Measurements from ENCODE around the gene PPP6R3.
"Not testable (repeated sequence)": the region's sequence is repeated elsewhere in the genome, so short reads cannot be mapped to it uniquely, and the experiment has no call there.

DNA sequence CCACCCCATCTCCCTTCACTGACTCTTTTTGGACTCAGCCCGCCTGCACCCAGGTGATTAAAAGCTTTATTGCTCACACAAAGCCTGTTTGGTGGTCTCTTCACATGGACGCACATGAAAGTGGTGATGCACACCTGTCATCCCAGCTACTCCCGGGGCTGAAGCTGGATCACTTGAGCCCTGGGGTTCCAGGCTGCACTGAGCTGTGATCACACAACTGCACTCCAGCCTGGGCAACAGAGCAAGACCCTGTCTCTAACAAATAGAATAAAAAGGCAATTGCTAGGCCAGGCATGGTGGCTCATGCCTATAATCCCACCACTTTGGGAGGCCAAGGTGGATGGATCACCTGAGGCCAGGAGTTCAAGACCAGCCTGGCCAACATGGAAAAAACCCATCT, 178.8 kb downstream of the PPP6R3 start:
- TF ChIP-seq, protein P1, sequence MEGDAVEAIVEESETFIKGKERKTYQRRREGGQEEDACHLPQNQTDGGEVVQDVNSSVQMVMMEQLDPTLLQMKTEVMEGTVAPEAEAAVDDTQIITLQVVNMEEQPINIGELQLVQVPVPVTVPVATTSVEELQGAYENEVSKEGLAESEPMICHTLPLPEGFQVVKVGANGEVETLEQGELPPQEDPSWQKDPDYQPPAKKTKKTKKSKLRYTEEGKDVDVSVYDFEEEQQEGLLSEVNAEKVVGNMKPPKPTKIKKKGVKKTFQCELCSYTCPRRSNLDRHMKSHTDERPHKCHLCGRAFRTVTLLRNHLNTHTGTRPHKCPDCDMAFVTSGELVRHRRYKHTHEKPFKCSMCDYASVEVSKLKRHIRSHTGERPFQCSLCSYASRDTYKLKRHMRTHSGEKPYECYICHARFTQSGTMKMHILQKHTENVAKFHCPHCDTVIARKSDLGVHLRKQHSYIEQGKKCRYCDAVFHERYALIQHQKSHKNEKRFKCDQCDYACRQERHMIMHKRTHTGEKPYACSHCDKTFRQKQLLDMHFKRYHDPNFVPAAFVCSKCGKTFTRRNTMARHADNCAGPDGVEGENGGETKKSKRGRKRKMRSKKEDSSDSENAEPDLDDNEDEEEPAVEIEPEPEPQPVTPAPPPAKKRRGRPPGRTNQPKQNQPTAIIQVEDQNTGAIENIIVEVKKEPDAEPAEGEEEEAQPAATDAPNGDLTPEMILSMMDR (IDR thresholded peaks at IDR 0.05) = not testable (repeated sequence)
- not testable (repeated sequence) for TF ChIP-seq POLR2AphosphoS5 (IDR thresholded peaks at IDR 0.05; ENCODE audit: low read depth, low read length); SIN3A (IDR thresholded peaks at IDR 0.05; ENCODE audit: borderline replicate concordance, insufficient read depth, low read depth, low read length)
- TF ChIP-seq, protein P2, sequence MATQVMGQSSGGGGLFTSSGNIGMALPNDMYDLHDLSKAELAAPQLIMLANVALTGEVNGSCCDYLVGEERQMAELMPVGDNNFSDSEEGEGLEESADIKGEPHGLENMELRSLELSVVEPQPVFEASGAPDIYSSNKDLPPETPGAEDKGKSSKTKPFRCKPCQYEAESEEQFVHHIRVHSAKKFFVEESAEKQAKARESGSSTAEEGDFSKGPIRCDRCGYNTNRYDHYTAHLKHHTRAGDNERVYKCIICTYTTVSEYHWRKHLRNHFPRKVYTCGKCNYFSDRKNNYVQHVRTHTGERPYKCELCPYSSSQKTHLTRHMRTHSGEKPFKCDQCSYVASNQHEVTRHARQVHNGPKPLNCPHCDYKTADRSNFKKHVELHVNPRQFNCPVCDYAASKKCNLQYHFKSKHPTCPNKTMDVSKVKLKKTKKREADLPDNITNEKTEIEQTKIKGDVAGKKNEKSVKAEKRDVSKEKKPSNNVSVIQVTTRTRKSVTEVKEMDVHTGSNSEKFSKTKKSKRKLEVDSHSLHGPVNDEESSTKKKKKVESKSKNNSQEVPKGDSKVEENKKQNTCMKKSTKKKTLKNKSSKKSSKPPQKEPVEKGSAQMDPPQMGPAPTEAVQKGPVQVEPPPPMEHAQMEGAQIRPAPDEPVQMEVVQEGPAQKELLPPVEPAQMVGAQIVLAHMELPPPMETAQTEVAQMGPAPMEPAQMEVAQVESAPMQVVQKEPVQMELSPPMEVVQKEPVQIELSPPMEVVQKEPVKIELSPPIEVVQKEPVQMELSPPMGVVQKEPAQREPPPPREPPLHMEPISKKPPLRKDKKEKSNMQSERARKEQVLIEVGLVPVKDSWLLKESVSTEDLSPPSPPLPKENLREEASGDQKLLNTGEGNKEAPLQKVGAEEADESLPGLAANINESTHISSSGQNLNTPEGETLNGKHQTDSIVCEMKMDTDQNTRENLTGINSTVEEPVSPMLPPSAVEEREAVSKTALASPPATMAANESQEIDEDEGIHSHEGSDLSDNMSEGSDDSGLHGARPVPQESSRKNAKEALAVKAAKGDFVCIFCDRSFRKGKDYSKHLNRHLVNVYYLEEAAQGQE (IDR thresholded peaks at IDR 0.05; ENCODE audit: insufficient read depth in 1 of 2, low read depth in 2 of 2, low read length in 1 of 2) = not testable (repeated sequence)

Data from Panc1 (cell line).